OCI-LY7 (cell line): Measurements from ENCODE around the gene CCDC85A. TPM values are rescaled to one million over a fixed set of nuclear protein-coding genes. Genes with fewer than 3 reads are reported as not detected.

Experiments used
- BruUV-seq: library from RNA; stranded (reverse); fragments of 400-500 nt; replicated peaks from 2 replicates; lab custom pipeline; 2021; lab: Mats Ljungman, UMichigan
- CTCF ChIA-PET: fragments of 300-600 bp; sonication (Branson Sonifier 250); formaldehyde crosslinking; loops from one replicate; lab custom pipeline; 2022; ENCODE audit warnings: antibody characterized with exemption; ENCODE audit not compliant: unreplicated experiment; lab: Charles Lee
- POLR2A ChIA-PET: fragments of 300-600 bp; sonication (Branson Sonifier 250); formaldehyde crosslinking; loops from one replicate; lab custom pipeline; 2022; ENCODE audit warnings: antibody characterized with exemption; lab: Charles Lee
- DNase-seq: peaks from one replicate; pipeline ENCODE4 v3.0.0-alpha.2; 2015; ENCODE audit warnings: low spot score
- H2AFZ ChIP-seq: fragments of 200-600 bp; sonication (generic), shearing (Covaris generic); 2 replicates; pipeline ENCODE4 v1.6.1; 2014; ENCODE audit warnings: mild to moderate bottlenecking, antibody characterized with exemption, low read length, moderate library complexity
- H3K27ac ChIP-seq: fragments of 200-600 bp; sonication (generic); 2 replicates; pipeline ENCODE4 v1.5.1; 2014; ENCODE audit warnings: mixed run types, low read depth, mild to moderate bottlenecking, moderate library complexity, low read length, inconsistent platforms; ENCODE audit not compliant: poor library complexity, severe bottlenecking
- H3K36me3 ChIP-seq: fragments of 200-600 bp; sonication (generic); 2 replicates; pipeline ENCODE4 v1.6.1; 2014; ENCODE audit warnings: mild to moderate bottlenecking, antibody characterized with exemption, low read length, moderate library complexity, mixed read lengths; ENCODE audit not compliant: insufficient read depth
- H3K4me1 ChIP-seq: fragments of 200-600 bp; sonication (generic); 2 replicates; pipeline ENCODE4 v1.5.1; 2014; ENCODE audit warnings: mild to moderate bottlenecking, low read length; ENCODE audit not compliant: insufficient read depth, poor library complexity, severe bottlenecking
- H3K4me2 ChIP-seq: fragments of 200-600 bp; sonication (generic); 2 replicates; pipeline ENCODE4 v1.6.1; 2014; ENCODE audit warnings: mild to moderate bottlenecking, low read length
- H3K4me3 ChIP-seq: fragments of 200-600 bp; sonication (generic); 2 replicates; pipeline ENCODE4 v1.5.1; 2014; ENCODE audit warnings: mild to moderate bottlenecking, low read depth, low read length; ENCODE audit not compliant: poor library complexity, severe bottlenecking
- H3K79me2 ChIP-seq: fragments of 200-600 bp; sonication (generic); 2 replicates; pipeline ENCODE4 v1.6.1; 2016; ENCODE audit warnings: low read depth, mild to moderate bottlenecking, low read length, moderate library complexity, mixed read lengths; ENCODE audit not compliant: insufficient read depth
- H3K9me2 ChIP-seq: fragments of 200-600 bp; sonication (generic); 2 replicates; pipeline ENCODE4 v1.6.1; 2016; ENCODE audit warnings: mild to moderate bottlenecking, low read length, mixed read lengths; ENCODE audit not compliant: insufficient read depth
- H3K9me3 ChIP-seq: fragments of 200-600 bp; sonication (generic); 2 replicates; pipeline ENCODE4 v1.6.1; 2014; ENCODE audit warnings: mild to moderate bottlenecking, mixed run types, low read length, mixed read lengths
- H4K20me1 ChIP-seq: fragments of 200-600 bp; sonication (generic); 2 replicates; pipeline ENCODE4 v1.6.1; 2014; ENCODE audit warnings: mild to moderate bottlenecking, antibody characterized with exemption, low read length, moderate library complexity, mixed read lengths; ENCODE audit not compliant: insufficient read depth
- EZH2phosphoT487 ChIP-seq: fragments of 200-600 bp; sonication (generic); IDR thresholded peaks from 2 replicates; pipeline ENCODE4 v1.6.1; 2018; ENCODE audit warnings: low read depth, borderline replicate concordance, mild to moderate bottlenecking, mixed run types, antibody characterized with exemption, low read length, moderate library complexity, mixed read lengths
- intact Hi-C: fragments of 100-400 bp; cut with micrococcal nuclease; formaldehyde crosslinking; loops from one replicate; pipeline ENCODE4 v1.10.0; 2022; ENCODE audit not compliant: unreplicated experiment
- total RNA-seq, 2 experiments: library from RNA; depleted of rRNA in 1 of 2; stranded (reverse); fragments of >200 nt in 1 of 2; shearing (Covaris generic) in 1 of 2; gene quantifications; 2 replicates each; pipeline ENCODE4 v1.2.3, GENCODE V29; 2014 to 2022
- TF ChIP-seq, protein P1 (sequence below): fragments of 200-600 bp; sonication (generic); conservative IDR thresholded peaks from 2 replicates; pipeline ENCODE4 v1.5.1; 2014; ENCODE audit warnings: mild to moderate bottlenecking, antibody characterized with exemption, low read length, moderate library complexity, mixed read lengths

The CCDC85A gene
- total RNA-seq, 2 experiments from 2014 or later, result not detected

DNA sequence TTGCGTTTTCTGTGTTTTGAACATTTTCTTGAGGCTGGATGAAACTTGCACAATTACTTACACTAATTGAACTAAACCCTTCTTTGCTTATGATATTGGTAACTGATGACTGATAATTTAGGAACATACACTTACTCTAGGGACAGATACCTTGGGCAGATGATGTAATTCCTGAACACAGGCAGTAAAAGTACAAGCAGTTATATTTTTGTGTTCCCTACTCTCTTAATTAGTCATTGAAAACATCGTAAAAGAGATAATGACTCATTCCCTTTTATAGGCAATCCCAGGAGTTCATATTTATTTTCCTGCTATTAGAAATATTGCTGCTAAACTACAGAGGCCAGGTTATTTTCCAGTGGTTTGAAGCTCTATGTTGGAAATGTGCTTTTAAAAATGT is 46.4 kb downstream of the CCDC85A start:
- Histone ChIP-seq H3K36me3 (no peaks in the 10 kb centered on the region), H3K4me3 (no peak overlapping the region), H3K9me2 (no peaks in the 10 kb centered on the region), H2AFZ (no peak overlapping the region), H3K9me3 (no peaks in the 10 kb centered on the region), H3K4me2 (no peak overlapping the region), H3K4me1 (no peaks in the 10 kb centered on the region), H4K20me1 (no peaks in the 10 kb centered on the region), H3K79me2 (no peaks in the 10 kb centered on the region), H3K27ac (no peak overlapping the region)
- CTCF ChIA-PET, result no interaction called here
- intact Hi-C loops, result no loop called here
- no peak for TF ChIP-seq EZH2phosphoT487
- TF ChIP-seq, protein P1, sequence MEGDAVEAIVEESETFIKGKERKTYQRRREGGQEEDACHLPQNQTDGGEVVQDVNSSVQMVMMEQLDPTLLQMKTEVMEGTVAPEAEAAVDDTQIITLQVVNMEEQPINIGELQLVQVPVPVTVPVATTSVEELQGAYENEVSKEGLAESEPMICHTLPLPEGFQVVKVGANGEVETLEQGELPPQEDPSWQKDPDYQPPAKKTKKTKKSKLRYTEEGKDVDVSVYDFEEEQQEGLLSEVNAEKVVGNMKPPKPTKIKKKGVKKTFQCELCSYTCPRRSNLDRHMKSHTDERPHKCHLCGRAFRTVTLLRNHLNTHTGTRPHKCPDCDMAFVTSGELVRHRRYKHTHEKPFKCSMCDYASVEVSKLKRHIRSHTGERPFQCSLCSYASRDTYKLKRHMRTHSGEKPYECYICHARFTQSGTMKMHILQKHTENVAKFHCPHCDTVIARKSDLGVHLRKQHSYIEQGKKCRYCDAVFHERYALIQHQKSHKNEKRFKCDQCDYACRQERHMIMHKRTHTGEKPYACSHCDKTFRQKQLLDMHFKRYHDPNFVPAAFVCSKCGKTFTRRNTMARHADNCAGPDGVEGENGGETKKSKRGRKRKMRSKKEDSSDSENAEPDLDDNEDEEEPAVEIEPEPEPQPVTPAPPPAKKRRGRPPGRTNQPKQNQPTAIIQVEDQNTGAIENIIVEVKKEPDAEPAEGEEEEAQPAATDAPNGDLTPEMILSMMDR, result no peak
- POLR2A ChIA-PET, result no interaction called here
- no peak for DNase-seq
- no TSS peak for BruUV-seq

- Histone ChIP-seq H3K36me3 (no peaks in the 10 kb centered on the region), H4K20me1 (no peaks in the 10 kb centered on the region), H2AFZ (no peak overlapping the region), H3K9me2 (no peaks in the 10 kb centered on the region), H3K4me1 (no peaks in the 10 kb centered on the region), H3K9me3 (no peaks in the 10 kb centered on the region), H3K4me2 (no peak overlapping the region), H3K27ac (no peak overlapping the region), H3K79me2 (no peaks in the 10 kb centered on the region), H3K4me3 (no peak overlapping the region)
- CTCF ChIA-PET, result no interaction called here
- intact Hi-C loops, result no loop called here
- POLR2A ChIA-PET, result no interaction called here
- no TSS peak for BruUV-seq
- no peak for DNase-seq
- TF ChIP-seq EZH2phosphoT487, result no peak
- TF ChIP-seq, protein P1, result no peak
Measured at GRCh38 chr2:56231361-56231760, 47.6 kb downstream of the CCDC85A start.

DNA sequence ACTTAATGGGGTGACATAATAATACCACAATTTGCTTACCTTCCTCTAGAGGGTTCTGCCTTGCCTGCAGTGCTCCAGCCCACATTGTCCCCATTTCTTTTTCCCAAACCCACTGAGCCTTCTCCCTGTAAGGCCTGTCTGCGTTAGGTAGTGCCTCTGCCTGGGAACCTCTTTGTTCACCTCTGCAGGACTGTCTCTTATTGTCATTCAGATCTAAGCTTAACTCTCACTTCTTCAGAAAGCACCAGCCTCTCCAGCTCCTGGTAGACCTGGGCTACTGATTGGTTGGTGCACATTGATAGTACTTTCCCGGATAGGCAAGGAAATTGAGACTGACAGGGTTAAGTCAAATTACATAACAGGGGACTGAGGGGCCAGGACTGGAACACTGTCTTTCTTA is 49.1 kb downstream of the CCDC85A start:
- intact Hi-C loops, result no loop called here
- no TSS peak for BruUV-seq

More for the DNA sequence above, 49.1 kb downstream of the CCDC85A start:
- Histone ChIP-seq H3K36me3 (no peaks in the 10 kb centered on the region), H3K9me3 (no peaks in the 10 kb centered on the region), H2AFZ (no peak overlapping the region), H3K4me2 (no peak overlapping the region), H3K4me1 (no peaks in the 10 kb centered on the region), H3K9me2 (no peaks in the 10 kb centered on the region), H4K20me1 (no peaks in the 10 kb centered on the region), H3K79me2 (no peaks in the 10 kb centered on the region), H3K27ac (no peak overlapping the region), H3K4me3 (no peak overlapping the region)
- ChIA-PET CTCF (no interaction called here), POLR2A (no interaction called here)
- no peak for TF ChIP-seq EZH2phosphoT487
- TF ChIP-seq, protein P1, result no peak
- DNase-seq, result no peak
